Endothelial cell of umbilical vein (primary cell): ENCODE results near the gene MALAT1. TPM values are rescaled to one million over a fixed set of nuclear protein-coding genes. Genes with fewer than 3 reads are reported as not detected.
A peak's percentile ranks its signal among the peaks of the same experiment; 100 is the strongest.

Source experiments
- BruUV-seq: library from RNA; stranded (reverse); fragments of 400-500 nt; replicated peaks from 2 replicates; lab custom pipeline; 2021; lab: Mats Ljungman, UMichigan
- CTCF ChIA-PET: fragments of 300-600, 350-600 bp; sonication (Branson Sonifier 250); formaldehyde crosslinking; loops from one replicate; lab custom pipeline; 2021; ENCODE audit warnings: antibody characterized with exemption, inconsistent platforms; lab: Charles Lee
- POLR2A ChIA-PET: fragments of 300-600, 350-600 bp; sonication (Branson Sonifier 250); formaldehyde crosslinking; loops from one replicate; lab custom pipeline; 2021; ENCODE audit warnings: antibody characterized with exemption, inconsistent platforms; lab: Charles Lee
- DNase-seq: peaks from one replicate; pipeline ENCODE4 v3.0.0-alpha.2; 2011; ENCODE audit warnings: low read depth, low spot score
- FAIRE-seq: peaks from 2 replicates; lab custom pipeline; 2011; peaks lifted over from hg19 to GRCh38; lab: Jason Lieb, UNC
- H2AFZ ChIP-seq: 2 replicates; pipeline ENCODE4 v1.6.0; 2012; ENCODE audit warnings: low read depth, low read length, control low read depth, inconsistent platforms
- H3K27ac ChIP-seq: 2 replicates; pipeline ENCODE4 v1.5.1; 2011; ENCODE audit warnings: low read depth, mild to moderate bottlenecking, control low read depth, low read length, moderate library complexity; ENCODE audit not compliant: insufficient read depth
- H3K27me3 ChIP-seq, 2 experiments: 2 replicates each; pipeline versions ENCODE4 v1.6.0 to v1.6.1; 2011; ENCODE audit warnings: low read length in 2 of 2, mixed read lengths in 1 of 2; ENCODE audit not compliant: control insufficient read depth in 2 of 2, insufficient read depth in 2 of 2
- H3K36me3 ChIP-seq, 2 experiments: 2 replicates in 1 of 2; 3 replicates in 1 of 2; pipeline ENCODE4 v1.5.1; 2011; ENCODE audit warnings: low read length in 2 of 2, mild to moderate bottlenecking in 1 of 2, moderate library complexity in 1 of 2; ENCODE audit not compliant: control insufficient read depth in 2 of 2, insufficient read depth in 2 of 2; ENCODE audit errors: extremely low read depth in 1 of 2
- H3K4me1 ChIP-seq: 3 replicates; pipeline ENCODE4 v1.5.1; 2011; ENCODE audit warnings: mild to moderate bottlenecking, low read length; ENCODE audit not compliant: control insufficient read depth, insufficient read depth; ENCODE audit errors: extremely low read depth
- H3K4me2 ChIP-seq: 2 replicates; pipeline ENCODE4 v1.6.1; 2011; ENCODE audit warnings: low read length, control low read depth, mixed read lengths; ENCODE audit not compliant: insufficient read depth
- H3K4me3 ChIP-seq, 3 experiments: fragments of 200-600 bp in 1 of 3; sonication (generic), shearing (Covaris generic) in 1 of 3; replicated peaks in 1 of 3; 2 replicates each; pipeline ENCODE4 v1.5.1; 2011 to 2016; ENCODE audit warnings: control low read depth in 3 of 3, low read length in 3 of 3, mild to moderate bottlenecking in 2 of 3, inconsistent platforms in 1 of 3, low read depth in 1 of 3, moderate library complexity in 1 of 3; ENCODE audit not compliant: insufficient read depth in 1 of 3
- H3K79me2 ChIP-seq: 2 replicates; pipeline ENCODE4 v1.6.0; 2012; ENCODE audit warnings: low read length, inconsistent platforms; ENCODE audit not compliant: control insufficient read depth, insufficient read depth
- H3K9ac ChIP-seq: replicated peaks from 2 replicates; pipeline ENCODE3; 2011; ENCODE audit warnings: low read length, control low read depth; ENCODE audit not compliant: insufficient read depth; ENCODE audit errors: extremely low read depth
- H3K9me1 ChIP-seq: replicated peaks from 3 replicates; pipeline ENCODE4 v1.6.0; 2011; ENCODE audit warnings: mild to moderate bottlenecking, low read length; ENCODE audit not compliant: control insufficient read depth, insufficient read depth; ENCODE audit errors: extremely low read depth
- H3K9me3 ChIP-seq: replicated peaks from 2 replicates; pipeline ENCODE4 v1.5.1; 2012; ENCODE audit warnings: low read length, inconsistent platforms; ENCODE audit not compliant: control insufficient read depth, insufficient read depth
- H4K20me1 ChIP-seq: replicated peaks from 2 replicates; pipeline ENCODE3; 2011; ENCODE audit warnings: mild to moderate bottlenecking, low read length; ENCODE audit not compliant: control insufficient read depth, insufficient read depth; ENCODE audit errors: extremely low read depth
- EZH2 ChIP-seq: IDR thresholded peaks from 2 replicates; pipeline ENCODE4 v1.6.1; 2012; ENCODE audit warnings: borderline replicate concordance, low read depth, mild to moderate bottlenecking, moderate library complexity, low read length, inconsistent platforms; ENCODE audit not compliant: severe bottlenecking
- FOS ChIP-seq: IDR thresholded peaks from 2 replicates; pipeline ENCODE4 v1.6.1; 2011; ENCODE audit warnings: mild to moderate bottlenecking, low read length, moderate library complexity, borderline replicate concordance; ENCODE audit not compliant: insufficient read depth
- GATA2 ChIP-seq: IDR thresholded peaks from 2 replicates; pipeline ENCODE4 v1.7.0; 2011; ENCODE audit warnings: low read depth, mild to moderate bottlenecking, moderate library complexity, mixed read lengths, low read length; ENCODE audit not compliant: insufficient read length, insufficient read depth
- JUN ChIP-seq: IDR thresholded peaks from 2 replicates; pipeline ENCODE4 v1.6.1; 2011; ENCODE audit warnings: borderline replicate concordance, low read depth; ENCODE audit not compliant: insufficient read length, insufficient read depth
- MYC ChIP-seq: IDR thresholded peaks from one replicate; pipeline ENCODE4 v1.6.1; 2011; ENCODE audit warnings: mild to moderate bottlenecking, low read depth, low read length
- POLR2A ChIP-seq: IDR thresholded peaks from 2 replicates; pipeline ENCODE4 v1.6.1; 2012; ENCODE audit warnings: low read depth, mild to moderate bottlenecking, control low read depth, low read length
- POLR2AphosphoS5 ChIP-seq: IDR thresholded peaks from 2 replicates; pipeline ENCODE4 v1.6.1; 2012; ENCODE audit warnings: low read depth, mild to moderate bottlenecking, control low read depth, low read length, moderate library complexity; ENCODE audit not compliant: insufficient read depth
- dilution Hi-C: fragments of 300-500 bp; cut with MboI; formaldehyde crosslinking; loops from one replicate; pipeline ENCODE4 v1.15.0; 2019; ENCODE audit warnings: low sequenced_read_pairs; ENCODE audit not compliant: extremely low pct_ligation_motif_present
- intact Hi-C: fragments of 100-400 bp; cut with micrococcal nuclease; formaldehyde crosslinking; loops from one replicate; pipeline ENCODE4 v1.10.0; 2022
- polyA plus RNA-seq, 4 experiments: library from polyadenylated mRNA; depleted of rRNA in 3 of 4; stranded (reverse) in 3 of 4; unstranded in 1 of 4; fragments of >200 nt; gene quantifications; 2 replicates each; pipeline versions ENCODE4 v1.2.1 to v1.2.3, GENCODE V29; 2011 to 2012; ENCODE audit warnings: missing spikeins in 1 of 4
- total RNA-seq: library from RNA; stranded (reverse); gene quantifications from 2 replicates; pipeline ENCODE4 v1.2.3, GENCODE V29; 2021
- TF ChIP-seq, protein P1 (sequence below): IDR thresholded peaks from 2 replicates; pipeline ENCODE4 v1.6.1; 2011; ENCODE audit not compliant: insufficient read depth, insufficient read length
- TF ChIP-seq, protein P2 (sequence below), 2 donors: IDR thresholded peaks; 1 replicate in 1 of 2; 2 replicates in 1 of 2; pipeline ENCODE4 v1.5.1; 2011; ENCODE audit warnings: low read length in 2 of 2, mild to moderate bottlenecking in 2 of 2, moderate library complexity in 2 of 2, control low read depth in 1 of 2, inconsistent platforms in 1 of 2, low read depth in 1 of 2; ENCODE audit not compliant: insufficient read depth in 1 of 2; ENCODE audit errors: extremely low read depth in 1 of 2

Gene MALAT1
- total and polyA plus RNA-seq, 2 donors (not counting 3 experiments of a cell fraction or from before 2014, with no cell fraction given), result 491 to 7,529 TPM

DNA sequence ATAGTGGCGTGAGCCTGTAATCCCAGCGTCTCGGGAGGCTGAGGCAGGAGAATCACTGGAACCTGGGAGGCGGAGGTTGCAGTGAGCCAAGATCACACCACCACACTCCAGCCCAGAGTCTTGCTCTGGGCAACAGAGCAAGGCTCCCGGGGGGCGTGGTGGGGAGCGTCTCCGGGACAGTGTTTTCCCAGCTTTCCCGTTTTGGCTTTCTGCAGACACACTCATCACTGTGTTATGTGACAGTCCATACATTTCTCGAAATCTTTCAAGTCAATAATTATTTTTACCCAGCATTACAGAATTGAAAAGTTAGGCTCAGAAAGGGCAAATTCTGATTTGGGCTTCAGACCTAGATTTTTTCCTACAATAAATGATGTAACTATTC is 44.5 kb upstream of the MALAT1 start:
- no TSS peak for BruUV-seq
- H3K9ac ChIP-seq, result peak overlapping the region; percentile 80
- POLR2A ChIA-PET, result interaction anchor here (0.5 kb wide), 1 partner anchor 48 kb away, joined by 3 read pairs; no protein-coding TSS in a partner anchor

More for the DNA sequence above, 44.5 kb upstream of the MALAT1 start:
- FAIRE-seq, result peak; percentile 8
- no peaks in the 10 kb centered on the region for H3K36me3 ChIP-seq
- H3K4me3 ChIP-seq, result peak overlapping the region in 1 of 3 experiments; percentile 60
- DNase-seq, result no peak
- no peaks in the 10 kb centered on the region for H3K9me1 ChIP-seq
- peak overlapping the region; percentile 51 for H3K27ac ChIP-seq
- no peaks in the 10 kb centered on the region for H3K79me2 ChIP-seq
- peak overlapping the region; percentile 68 for H3K4me2 ChIP-seq
- dilution Hi-C loops (no loop called here), intact Hi-C loops (loop anchor here (2.0 kb wide), 1 partner anchor 22 kb away; no protein-coding TSS in a partner anchor)
- no peaks in the 10 kb centered on the region for H3K27me3 ChIP-seq
- TF ChIP-seq POLR2A, result no peak
- TF ChIP-seq, protein P1, sequence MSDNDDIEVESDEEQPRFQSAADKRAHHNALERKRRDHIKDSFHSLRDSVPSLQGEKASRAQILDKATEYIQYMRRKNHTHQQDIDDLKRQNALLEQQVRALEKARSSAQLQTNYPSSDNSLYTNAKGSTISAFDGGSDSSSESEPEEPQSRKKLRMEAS, result no peak
- no peak for TF ChIP-seq JUN
- no peak for TF ChIP-seq GATA2
- TF ChIP-seq, protein P2, sequence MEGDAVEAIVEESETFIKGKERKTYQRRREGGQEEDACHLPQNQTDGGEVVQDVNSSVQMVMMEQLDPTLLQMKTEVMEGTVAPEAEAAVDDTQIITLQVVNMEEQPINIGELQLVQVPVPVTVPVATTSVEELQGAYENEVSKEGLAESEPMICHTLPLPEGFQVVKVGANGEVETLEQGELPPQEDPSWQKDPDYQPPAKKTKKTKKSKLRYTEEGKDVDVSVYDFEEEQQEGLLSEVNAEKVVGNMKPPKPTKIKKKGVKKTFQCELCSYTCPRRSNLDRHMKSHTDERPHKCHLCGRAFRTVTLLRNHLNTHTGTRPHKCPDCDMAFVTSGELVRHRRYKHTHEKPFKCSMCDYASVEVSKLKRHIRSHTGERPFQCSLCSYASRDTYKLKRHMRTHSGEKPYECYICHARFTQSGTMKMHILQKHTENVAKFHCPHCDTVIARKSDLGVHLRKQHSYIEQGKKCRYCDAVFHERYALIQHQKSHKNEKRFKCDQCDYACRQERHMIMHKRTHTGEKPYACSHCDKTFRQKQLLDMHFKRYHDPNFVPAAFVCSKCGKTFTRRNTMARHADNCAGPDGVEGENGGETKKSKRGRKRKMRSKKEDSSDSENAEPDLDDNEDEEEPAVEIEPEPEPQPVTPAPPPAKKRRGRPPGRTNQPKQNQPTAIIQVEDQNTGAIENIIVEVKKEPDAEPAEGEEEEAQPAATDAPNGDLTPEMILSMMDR (IDR thresholded peaks at IDR 0.05; ENCODE audit: extremely low read depth in 1 of 2, insufficient read depth in 1 of 2, low read depth in 1 of 2, low read length in 2 of 2), result no peak
- TF ChIP-seq FOS, result no peak
- TF ChIP-seq POLR2AphosphoS5, result no peak
- TF ChIP-seq EZH2, result no peak
- no peak for TF ChIP-seq MYC
- H3K4me1 ChIP-seq, result no peaks in the 10 kb centered on the region
- H4K20me1 ChIP-seq, result no peaks in the 10 kb centered on the region
- CTCF ChIA-PET, result interaction anchor here (1.0 kb wide), 1 partner anchor 18 kb away, joined by 3 read pairs; no protein-coding TSS in a partner anchor
- peak overlapping the region; percentile 84 for H2AFZ ChIP-seq
- H3K9me3 ChIP-seq, result no peaks in the 10 kb centered on the region
